GM12872 (cell line): ENCODE results near the gene SPATS2.

ENCODE experiments used
- TF ChIP-seq, protein P1 (sequence below): IDR thresholded peaks from 3 replicates; pipeline ENCODE4 v1.5.1; 2011; ENCODE audit warnings: low read depth, mild to moderate bottlenecking, low read length, moderate library complexity; ENCODE audit not compliant: insufficient read depth

SPATS2 gene

GRCh38 chr12:49524660-49525324 lies 157.5 kb downstream of the SPATS2 start:
- TF ChIP-seq, protein P1, sequence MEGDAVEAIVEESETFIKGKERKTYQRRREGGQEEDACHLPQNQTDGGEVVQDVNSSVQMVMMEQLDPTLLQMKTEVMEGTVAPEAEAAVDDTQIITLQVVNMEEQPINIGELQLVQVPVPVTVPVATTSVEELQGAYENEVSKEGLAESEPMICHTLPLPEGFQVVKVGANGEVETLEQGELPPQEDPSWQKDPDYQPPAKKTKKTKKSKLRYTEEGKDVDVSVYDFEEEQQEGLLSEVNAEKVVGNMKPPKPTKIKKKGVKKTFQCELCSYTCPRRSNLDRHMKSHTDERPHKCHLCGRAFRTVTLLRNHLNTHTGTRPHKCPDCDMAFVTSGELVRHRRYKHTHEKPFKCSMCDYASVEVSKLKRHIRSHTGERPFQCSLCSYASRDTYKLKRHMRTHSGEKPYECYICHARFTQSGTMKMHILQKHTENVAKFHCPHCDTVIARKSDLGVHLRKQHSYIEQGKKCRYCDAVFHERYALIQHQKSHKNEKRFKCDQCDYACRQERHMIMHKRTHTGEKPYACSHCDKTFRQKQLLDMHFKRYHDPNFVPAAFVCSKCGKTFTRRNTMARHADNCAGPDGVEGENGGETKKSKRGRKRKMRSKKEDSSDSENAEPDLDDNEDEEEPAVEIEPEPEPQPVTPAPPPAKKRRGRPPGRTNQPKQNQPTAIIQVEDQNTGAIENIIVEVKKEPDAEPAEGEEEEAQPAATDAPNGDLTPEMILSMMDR = no peak

GRCh38 chr12:49525942-49526341 lies 158.7 kb downstream of the SPATS2 start:
- TF ChIP-seq, protein P1 = no peak

- TF ChIP-seq, protein P1 = no peak
Measured at GRCh38 chr12:49527361-49528130, 160.3 kb downstream of the SPATS2 start.

DNA sequence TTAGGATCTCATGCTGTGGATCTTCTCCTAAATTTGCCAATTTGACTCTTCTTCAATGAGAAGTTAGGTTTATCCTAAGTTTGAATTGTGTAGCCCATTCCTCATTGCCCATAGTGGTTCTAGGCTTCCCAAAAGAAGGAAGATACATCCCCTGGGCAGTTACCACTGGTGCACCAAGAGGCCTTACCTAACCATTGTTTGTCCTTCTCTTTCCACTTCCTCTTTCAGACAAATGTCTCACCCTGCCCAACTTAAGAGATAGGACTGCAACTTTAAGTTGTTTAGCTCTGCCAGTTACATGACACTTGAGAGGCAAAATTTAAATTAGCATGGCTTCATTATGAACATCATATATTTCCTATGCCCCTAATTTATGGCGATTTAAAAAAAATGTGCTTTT lies 162.2 kb downstream of the SPATS2 start:
- TF ChIP-seq, protein P1 = no peak

- TF ChIP-seq, protein P1 = no peak
Measured at GRCh38 chr12:49531745-49532144, 164.5 kb downstream of the SPATS2 start.

- TF ChIP-seq, protein P1 = no peak
Measured at GRCh38 chr12:49533331-49533730, 166.1 kb downstream of the SPATS2 start.

- TF ChIP-seq, protein P1 = no peak
Measured at GRCh38 chr12:49534731-49535278, 167.5 kb downstream of the SPATS2 start.
